UCSD-AML1 (cell line): ENCODE data around the gene LINC01488.

Experiments
- DNase-seq: peaks from one replicate; lab custom pipeline; 2025; ENCODE audit not compliant: unreplicated experiment; lab: John Stamatoyannopoulos, UW

LINC01488 gene

DNA sequence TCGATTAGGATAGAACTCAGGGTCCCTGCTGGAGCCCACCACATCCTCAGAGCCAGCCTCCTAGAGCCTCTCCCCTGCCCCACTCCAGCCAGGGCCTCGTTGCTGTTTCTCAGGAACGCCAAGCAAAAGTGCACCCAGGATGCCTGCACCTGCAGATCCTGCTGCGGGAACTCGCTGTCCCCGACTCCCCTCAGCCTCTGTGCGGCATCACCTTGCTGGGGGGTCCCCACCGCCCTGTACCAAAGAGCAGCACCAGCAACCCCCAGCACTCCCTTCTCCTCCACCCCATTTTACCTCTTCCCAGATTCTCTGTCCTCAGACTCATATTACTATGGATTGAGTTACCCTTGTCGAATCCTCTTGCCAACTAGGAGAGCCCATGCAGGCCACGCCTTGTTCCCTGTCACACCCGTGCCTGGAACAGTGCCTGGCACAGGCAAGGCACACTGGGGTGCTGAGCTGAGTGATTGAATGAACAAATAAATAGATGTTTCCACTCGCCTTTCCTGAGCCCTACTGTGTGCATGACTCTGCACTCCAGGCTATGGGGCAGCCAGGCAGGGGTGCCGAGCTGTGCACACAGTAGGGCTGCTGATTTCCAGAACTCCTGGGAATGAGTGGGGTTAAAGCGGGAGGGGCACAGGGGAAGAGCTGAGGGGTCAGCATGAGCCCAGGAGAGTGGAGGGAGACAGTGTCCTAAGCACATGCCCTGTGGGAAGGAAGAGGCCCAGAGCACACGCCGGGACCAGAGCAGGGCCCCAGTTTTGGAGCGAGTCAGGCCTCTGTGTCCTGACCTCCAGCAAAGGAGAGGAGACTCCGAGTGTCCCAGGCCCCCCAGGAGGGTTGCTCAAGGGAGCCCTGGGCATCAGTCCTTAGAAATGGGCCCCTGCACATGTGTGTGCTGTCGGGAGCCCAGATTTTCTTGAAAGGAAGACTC is 44.3 kb downstream of the LINC01488 start:
- DNase-seq = no peak

DNA sequence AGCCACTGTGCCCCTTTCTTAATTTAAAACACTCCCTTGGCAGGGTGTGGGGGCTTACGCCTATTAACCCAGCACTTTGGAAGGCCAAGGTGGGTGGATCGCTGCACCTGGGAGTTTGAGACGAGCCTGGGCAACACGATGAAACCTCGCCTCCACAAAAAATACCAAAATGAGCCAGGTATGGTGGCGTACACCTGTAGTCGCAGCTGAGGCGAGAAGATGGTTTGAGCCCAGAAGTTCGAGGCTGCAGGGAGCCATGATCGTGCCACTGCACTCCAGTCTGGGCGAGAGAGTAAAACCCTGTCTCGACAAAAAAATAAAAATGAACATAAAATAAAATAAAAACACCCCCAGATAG is 45.0 kb downstream of the LINC01488 start:
- no peak for DNase-seq

DNA sequence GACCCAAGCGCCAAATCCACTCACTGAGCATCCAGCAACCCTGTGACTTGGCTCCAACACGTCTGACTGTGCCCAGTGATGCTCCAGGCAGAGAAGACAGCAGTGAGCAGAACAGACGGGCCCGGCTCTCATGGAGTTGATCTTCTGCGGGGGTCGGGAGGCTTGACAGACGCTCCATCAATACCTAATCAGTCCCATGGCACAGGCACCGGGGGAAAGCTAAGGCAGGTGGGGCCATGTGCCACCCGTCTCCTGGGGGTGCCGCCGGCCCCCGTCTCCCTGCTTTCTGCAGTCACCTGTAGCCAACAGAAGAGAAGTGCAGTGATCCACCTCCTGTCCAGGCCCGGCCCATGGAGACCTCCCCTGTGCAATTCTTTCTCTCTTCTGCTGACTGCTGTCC is 47.5 kb downstream of the LINC01488 start:
- DNase-seq = no peak

DNA sequence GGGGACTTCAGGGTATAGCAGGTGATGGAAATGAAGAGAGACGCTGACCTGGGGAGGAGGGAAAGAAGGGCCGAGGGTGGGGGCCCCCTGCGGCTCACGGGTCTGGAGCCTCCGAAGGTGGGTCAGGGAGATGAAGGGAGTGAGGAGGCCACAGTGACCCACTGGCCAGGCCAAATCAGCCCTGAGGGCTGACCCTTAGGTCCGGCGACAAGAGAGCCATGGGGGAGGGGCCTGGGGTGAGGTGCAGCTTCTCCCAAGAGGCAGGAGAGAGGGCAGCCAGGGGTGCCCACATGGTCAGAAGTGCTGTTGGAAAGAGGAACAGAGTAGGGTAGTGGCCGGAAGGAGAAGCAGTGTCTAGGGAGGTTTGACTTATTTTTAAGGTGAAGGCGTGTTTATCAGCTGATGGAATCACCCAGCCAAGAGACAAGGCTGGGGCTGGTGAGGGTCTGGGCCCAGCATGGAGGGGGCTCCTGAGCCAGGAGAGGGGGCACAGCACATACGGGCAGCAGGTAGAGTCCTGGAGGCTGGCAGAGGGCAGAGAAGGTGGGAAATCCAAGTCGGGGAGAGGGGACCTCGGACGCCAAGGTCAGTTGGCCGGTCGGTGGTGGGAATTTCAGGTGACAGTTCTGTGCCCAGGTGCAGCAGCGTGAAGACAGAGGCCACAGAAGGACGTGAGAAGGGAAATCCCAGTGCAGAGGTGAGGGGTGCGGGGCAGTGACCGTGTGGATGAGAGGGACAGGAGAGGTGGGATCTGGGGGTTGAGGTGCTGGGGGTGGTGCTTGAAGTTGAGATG is 49.0 kb downstream of the LINC01488 start:
- DNase-seq = peak; percentile 29

DNA sequence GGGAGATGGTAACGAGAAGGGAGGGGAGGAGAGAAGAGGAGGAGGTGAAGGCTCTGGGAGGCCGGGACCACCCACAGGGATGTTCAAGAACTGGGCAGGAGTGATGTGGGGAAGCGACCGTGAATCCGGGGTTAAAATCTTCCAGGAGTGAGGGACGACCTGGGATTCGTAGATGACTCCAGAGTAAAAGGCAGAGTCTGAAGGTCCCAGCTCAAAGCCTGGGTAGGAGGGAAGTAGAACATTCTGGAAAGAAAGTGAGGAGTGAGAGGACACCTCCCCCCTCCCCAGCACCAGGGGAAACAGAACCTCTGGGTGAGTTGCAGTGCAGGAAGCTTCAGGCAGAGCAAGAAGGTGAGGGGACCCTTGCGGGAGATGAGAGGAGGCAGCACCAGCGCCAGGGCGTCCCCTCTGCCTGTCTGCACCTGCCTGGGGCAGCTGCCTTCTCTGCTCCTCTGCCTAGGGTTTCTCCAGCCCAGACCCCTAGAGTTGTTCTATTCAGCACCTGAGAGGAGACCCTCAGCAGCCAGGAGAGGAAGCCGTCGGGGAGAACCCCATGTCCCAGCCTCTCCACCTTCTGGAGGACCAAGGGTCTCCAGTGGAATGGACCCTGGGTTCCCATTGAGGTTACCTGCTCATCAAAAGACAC is 49.7 kb downstream of the LINC01488 start:
- DNase-seq = no peak

DNA sequence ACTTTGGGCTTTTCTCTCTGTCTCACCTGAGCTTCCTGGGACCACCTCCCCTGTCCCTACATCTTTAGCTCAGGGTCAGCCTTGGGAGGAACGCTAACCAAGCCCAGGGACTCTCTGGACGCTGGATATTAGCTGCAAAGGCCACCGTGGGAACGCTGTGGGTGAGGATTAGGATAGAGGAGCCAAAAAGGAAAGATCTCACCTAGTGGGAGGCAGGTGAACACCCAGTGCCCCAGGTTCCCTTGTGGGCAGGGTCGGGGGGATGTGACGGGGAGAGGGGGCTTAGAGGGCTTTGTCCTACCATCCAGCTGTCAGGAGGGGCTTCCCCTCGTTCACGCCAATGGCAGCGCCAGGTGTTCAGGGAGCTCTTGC is 50.2 kb downstream of the LINC01488 start:
- no peak for DNase-seq

DNA sequence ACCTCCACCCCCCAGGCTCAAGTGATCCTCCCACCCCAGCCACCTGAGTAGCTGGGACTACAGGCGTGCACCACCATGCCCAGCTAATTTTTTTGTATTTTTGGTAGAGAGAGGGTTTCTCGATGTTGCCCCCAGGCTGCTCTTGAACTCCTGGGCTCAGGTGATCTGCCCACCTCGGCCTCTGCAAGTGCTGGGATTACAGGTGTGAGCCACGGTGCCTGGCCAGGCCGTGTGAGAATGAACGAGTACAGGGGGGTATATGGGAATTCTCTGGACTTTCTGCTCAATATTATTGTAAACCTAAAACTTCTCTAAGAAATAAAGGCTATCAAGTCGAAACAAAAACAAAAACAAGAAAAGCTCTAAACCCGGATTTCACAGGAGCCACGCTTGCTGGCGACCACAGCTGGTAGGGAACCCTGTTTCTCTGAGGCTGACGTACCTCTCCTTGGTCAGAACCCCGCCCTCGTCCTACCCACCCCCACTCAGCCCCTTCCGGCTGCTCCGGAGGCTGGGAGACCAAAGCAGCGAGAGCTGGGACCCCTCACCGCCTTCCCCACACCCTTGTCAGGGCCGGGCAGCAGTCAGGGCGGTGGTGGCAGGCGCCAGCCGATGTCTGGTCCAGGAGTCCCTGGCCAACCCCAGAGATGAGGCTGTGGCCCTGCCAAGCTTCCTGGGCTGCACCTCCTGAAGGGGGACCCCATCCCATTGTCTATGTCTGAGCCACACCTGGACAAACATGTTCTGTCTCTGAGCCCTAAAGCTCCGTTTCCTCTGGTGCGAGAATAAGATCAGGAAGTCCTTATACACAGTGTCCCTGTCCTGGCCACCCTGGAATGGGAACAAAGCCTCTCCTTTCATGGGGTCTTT is 52.1 kb downstream of the LINC01488 start:
- no peak for DNase-seq

DNA sequence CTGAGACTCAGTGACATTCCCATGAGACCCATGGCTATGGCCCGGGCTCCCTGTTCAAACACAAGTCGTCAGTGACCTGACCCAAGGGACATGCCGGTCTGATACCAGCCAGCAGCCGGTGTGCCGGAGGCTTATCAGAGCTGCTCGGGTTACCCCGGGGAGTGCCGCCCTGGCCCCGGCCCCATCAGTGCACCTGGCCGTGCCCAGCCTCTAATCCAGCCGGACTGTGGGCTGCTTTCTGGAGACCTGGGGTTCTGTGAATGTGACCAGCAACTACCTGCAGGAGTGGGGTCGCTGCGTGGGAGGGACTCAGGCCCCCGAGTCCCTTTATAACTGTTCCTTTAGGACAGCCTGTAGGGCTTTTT is 52.7 kb downstream of the LINC01488 start:
- no peak for DNase-seq

DNA sequence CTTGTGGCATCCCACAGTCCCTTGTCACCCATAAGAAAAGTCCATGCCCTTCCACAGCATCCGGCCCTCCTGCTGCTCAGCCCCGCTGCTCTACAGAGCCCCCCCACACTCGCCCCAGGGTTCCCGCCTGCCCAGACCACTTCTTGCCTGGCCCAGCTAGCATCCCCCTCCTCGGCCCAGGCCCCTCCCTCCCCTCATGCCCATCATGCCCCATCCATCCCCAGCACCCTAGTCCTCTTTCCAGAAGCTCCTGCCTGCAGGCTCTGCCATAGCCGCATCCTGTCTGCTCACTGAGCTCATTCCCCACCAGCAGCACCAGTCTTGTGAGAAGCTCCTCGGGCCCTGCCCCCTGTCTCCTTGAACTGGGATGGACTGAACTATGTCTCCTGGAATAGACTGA is 54.4 kb downstream of the LINC01488 start:
- DNase-seq = no peak

DNA sequence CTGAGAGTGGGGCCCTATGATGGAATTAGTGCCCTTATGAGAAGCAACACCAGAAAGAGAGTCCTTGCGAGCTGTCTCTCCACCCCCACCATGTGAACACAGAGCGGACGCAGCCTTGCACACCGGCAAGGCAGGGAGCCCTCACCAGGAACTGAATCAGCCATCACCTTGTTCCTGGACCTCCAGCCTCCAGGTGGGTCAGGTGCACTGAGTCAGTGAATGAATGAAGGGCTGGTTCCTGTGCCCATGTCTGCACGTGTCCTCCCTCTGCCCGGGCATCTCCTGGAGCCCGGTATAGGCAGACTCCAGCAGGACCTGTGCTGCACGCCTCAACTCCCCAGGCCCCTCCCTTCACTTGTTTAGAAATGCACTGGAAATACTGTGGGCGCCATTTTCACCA is 54.9 kb downstream of the LINC01488 start:
- no peak for DNase-seq

DNA sequence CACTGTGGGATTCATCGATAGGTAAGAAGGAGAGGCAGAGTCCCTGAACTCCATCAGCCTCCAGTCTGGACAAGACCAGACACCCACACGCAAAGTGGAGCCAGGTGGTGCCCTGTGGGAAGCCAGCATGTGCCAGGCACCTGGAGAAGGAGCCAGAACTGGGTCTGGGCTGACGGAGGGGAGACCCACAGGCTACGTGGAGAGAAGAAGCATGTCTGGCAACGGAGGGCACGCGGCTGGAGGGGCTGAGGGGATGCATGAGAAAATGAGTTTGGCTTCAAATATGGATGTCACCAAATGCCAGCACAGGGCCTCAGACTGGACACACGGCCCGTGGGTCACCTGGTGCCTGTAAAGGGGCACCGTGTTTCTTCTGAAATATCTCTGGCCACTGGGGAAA is 55.7 kb downstream of the LINC01488 start:
- no peak for DNase-seq

DNA sequence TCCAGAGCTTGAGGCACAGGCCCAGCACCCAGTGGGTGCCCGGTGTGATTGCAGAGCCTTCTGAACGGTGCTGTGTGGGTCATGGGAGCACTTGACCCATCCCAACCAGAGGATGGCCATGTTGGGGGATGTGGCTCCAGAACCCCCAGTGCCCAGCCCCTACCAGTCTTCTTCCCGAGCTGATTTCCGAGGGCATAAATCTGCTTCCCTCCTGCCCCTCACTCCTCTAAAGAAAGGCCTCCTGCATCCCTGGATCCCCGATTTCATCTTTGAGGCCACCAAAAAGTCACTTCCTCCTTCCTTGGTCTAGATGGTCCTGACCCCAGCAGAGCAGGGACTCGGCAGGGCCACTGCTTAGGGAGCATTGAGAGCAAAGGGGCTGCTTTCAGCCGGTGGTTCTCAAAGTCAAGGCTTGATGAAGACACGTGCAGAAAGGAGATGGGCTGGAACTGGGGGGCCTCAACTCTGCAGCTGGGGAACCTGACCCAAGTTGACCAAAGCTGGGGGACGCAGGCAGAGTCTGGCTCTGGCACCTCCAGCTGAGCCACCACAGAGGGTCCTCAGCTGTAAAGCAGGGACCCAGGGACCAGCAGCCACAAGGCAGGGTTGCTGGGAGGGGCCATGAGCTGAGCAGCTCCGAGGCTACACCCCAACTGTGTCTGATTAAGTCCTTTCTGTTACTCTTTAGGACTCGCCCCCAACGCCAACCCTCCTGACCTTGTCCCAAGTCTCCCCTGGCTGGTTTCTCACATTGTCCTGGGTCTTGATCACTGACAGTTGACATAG is 56.6 kb downstream of the LINC01488 start:
- no peak for DNase-seq

DNA sequence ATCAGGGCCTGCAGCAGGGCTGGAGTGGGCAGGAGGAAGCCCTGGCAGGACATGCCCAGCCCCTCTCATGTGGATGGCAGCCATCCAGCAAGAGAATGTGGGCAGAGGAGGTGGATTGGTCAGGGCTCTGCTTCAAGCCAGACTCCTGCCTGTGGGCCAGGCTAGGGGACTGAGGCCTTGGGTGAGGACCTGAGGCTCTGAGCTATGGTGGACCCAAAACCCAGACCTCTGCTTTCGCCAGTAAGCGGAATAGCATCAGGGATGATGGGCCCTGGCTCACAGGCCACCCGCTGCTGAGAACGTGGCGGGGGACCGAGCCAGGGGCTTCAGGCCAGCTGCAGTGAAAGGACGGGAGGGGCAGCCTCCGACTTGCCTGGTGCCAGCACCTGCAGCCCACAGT is 57.4 kb downstream of the LINC01488 start:
- DNase-seq = no peak

DNA sequence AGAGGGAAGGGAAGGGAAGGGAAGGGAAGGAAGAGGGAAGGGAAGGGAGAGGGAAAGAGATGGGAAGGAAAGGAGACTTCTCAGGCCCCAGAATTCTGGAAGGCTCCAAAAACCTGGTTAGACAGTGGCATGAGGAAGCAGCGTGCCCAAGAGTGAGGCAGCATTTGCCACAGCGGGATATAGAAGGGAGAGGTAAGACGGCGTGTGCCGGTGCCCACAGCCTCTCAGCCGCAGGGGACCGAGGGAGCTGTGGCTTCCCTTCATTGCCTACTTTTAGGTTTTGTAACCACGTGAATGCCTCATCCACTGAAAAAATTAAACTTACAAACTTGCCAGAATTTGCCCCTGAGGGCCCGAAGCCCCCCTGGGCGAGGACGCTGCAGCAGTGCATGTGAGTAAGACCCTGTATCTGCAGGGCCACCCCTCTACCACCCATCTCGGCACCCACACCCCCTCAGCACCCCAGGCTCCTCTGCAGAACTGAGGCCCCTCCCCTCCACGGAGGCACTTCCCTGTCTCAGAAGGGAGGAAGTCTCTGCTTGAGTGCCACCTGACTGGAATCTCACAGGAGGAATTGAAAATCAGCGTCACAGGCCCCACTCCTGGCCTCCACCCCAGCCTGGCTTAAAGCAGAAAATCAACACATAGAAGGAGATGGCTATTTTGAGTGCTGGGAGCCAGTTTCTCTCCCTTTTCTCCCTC is 58.1 kb downstream of the LINC01488 start:
- DNase-seq = peak; percentile 68

DNA sequence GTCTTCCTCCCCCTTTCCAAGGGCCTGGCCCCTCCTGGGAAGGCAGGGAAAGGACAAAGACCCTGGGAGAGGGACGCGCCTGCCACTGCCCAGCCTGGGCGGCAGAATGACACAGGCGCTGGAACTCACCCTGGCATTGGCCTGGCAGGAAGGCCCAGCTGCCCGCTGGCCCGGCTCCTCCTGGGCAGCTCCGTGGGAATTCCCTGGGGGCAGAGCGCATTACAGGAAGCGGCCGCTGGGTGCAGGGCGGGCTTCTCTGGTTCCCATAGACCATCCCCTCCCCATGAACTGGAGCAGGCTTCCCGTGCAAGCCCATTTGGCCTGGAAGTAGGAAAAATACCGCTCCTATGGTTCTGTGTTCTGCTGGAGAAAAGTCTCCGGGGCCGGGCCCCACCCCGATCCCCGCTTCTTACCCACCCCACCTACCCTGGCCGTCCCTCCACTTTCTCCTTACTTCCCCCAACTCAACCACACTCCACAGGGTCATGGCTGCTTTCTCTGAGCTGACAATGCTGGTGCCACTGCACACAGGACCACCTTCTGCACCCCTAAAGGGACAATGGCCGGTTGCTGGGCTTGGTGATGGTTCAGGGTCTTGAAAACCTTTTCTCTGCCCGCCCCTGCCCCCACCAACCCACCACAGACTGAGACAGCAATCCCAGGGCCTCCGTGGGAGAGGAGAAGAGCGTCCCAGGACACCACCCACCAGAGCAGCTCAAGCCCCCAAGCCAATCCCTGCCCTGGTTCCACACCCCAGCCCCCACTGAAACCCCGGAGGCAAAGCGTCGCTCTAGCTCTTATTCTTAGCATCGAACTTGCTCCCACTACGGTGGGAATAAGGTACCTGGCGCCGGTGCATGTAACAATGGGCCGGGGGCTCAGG is 58.9 kb downstream of the LINC01488 start:
- DNase-seq = no peak

DNA sequence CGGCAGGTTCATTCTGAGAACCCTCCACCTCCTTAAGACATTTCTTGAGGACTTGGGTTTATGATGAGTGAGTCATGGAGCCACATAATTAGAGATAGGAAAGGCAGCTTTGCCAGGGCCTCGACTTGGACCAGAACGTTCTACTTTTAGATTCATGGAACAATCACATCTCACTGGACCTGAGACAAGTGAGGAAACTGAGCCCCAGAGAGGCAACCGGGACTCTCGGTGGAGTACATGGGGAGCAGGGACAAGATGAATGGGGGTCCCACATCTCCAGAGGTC is 59.5 kb downstream of the LINC01488 start:
- DNase-seq = no peak

DNA sequence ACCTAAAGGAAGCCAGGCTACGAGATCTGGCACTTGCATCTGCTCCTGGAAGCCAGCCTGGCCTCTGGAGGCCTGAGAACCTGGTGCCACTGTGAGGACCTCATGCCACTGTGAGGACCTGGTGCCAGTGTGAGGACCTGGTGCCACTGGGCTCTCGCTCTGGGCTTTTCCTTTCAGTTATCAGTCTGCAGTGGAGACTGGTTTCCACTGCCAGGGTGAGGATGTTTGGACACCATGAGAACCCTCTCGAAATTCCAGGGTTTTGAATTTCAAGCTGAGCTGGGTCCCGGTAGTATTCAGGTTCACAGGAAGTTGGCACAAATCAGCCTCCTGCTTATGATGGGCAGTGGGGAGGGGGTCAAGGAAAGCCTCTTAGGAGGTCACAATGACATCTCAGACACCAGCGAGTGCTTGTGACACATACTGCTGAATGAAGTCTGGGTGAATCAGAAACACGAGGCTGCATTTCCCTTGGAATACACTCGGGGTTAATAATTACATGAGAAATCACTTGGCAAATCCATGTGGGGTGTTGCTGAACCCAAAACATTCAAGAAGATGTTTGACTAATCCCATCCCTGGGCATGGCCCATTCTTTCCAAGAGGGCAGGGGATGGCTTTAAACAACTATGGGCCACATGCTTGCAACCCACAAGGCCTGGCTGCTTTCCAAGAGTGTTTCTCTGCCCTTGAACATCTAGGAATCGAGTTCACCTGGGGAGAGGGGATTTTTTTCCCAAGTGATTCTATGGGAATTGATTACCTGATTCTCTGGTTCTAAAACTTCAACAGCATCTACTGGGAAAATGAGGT is 60.2 kb downstream of the LINC01488 start:
- no peak for DNase-seq
